Hematopoietic multipotent progenitor cell treated with erythropoietin and hydrocortisone succinate and interleukin-3 and kit ligand, for 15 days (in vitro differentiated cells): ENCODE results near the gene CCDC158.
"Not testable (repeated sequence)": the region's sequence is repeated elsewhere in the genome, so short reads cannot be mapped to it uniquely, and the experiment has no call there.

Source experiments
- DNase-seq: peaks from one replicate; pipeline ENCODE4 v3.0.0-alpha.2; 2015; ENCODE audit warnings: low spot score

Gene CCDC158

DNA sequence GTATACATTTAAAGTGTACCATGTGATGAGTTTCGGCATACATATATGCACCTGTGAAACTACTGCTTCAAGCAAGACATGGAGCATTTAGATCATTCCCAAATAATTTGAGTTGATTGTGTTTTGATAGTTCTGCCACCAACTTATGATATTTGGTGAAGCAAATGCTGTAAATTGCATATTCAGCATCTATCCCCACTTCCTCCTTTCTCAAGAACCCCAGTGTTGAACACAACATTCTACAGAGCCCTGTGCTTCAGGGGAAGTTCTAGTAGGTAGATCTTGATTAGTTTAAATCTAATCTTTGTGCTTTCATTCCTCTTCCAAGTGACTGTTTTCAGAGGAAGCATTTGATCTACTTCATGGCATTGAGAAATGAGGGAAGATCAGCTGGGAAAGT is 8.7 kb upstream of the CCDC158 start:
- DNase-seq: no peak

DNA sequence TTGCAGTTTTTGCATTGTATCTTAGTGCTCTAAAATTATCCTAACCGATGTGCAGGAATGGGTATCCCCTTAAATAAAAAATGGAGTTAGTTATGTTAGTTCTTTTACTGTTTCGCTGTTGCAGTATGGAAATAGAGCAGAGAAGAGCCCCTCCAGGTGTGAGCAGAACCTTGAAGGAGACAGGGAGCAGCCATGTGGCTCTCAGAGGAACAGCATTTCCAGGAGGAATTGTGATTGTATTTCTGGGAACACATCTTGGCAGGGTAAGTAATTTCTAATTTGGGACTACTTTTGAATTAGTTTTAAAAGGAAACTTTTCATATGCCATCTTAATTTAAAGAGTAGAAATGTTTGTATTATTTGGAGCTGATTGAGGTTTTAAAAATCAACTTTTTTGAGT is 5.3 kb upstream of the CCDC158 start:
- no peak for DNase-seq

DNA sequence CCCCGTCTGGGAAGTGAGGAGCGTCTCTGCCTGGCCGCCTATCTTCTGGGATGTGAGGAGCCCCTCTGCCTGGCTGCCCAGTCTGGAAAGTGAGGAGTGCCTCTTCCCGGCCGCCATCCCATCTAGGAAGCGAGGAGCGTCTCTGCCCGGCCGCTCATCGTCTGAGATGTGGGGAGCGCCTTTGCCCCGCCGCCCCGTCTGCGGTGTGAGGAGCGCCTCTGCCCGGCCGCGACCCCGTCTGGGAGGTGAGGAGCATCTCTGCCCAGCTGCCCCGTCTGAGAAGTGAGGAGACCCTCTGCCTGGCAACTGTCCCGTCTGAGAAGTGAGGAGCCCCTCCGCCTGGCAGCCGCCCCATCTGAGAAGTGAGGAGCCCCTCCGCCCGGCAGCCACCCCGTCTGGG is 2.2 kb upstream of the CCDC158 start:
- not testable (repeated sequence) for DNase-seq

DNA sequence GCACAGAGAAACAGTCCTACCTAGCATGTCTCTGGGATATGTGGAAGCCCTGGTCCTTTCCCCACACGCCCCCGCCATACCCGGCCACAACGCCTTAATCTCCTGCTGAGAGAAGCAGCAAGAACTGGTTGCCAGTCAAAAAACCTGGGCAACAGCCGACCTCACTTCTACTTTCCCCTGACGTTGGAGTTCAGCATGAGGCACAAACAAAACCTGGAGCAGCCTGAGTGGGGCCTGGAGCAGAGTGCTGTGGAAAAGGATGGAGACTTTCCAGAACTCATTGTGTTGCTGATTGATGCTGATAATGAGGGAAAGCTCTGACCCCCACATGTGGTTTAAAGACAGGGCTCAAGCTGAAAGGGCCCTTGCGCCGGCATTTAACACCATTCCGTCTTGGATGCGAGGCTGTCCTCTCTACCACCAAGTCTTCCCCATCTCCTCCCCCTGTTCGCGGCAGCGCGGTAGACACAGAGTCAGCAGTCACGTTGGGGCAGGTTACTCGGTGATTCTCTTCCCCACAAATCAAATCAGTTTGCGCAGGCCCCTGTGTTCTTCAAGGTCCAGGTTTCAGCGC is 666 bp downstream of the CCDC158 start:
- no peak for DNase-seq

DNA sequence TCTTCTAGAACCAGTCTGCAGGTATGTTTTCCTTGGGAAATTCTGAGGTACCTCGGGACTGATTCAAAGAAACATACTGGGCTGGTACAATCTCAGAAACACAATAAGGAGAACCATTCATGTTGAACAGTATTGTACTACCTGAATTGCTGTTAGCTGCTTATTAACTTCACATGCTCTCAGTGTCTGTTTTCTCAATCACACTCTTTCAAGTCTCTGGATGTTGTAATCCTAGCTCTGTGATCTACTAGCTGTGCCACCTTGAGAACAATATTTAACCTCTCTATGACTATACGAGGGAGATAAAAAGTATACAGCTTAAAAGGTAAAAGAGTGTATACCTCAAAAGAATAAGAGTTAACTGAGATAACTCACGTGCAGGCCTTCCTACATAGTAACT is 10.3 kb downstream of the CCDC158 start:
- no peak for DNase-seq

DNA sequence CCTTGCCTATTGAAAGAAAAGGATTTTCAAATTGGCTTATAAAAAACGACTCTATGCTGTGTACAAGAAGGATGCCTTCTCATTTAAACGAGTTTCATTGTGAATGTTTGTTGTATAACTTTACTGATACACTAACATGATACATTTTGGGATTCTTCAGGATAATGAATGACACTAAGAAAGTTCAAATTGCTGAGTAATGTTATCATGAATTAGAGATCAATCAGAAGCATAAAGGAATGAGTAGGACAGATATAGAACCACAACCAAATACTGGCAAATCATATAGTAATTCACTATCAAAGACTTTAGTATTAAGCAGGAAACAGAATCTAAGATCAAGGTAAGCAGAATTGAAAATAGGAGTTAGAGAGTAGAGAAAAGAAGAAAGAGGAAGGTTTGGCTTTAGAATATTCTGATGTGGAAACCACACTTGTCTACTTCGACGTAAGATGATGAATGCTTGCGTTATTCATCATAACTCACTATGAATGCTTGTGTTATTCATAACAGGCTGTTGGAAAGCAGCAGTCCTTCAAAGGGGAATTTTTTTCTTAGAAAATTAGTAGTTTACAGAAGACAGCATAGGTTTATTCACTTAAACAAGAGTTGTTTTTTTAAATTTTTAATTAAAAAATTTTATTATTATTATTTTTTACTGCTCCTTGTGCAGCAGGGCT is 13.4 kb downstream of the CCDC158 start:
- no peak for DNase-seq

DNA sequence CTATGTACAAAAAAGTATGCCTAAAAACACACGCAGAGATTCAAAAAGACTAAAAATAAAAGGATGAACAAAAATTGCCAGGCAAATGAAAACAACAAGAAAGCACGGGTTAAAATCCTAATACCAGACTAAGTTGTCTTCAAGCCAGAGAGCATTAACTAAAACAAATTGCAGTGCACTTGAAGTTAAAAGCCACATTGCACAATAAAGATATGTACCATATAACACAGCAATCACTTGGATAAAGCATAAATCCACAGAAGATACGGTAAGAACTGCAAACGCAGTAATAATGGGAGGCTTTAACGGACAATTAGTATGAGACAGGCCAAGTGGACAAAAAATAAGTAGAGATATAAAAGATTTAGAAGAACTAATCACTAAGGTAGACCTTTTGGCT is 14.9 kb downstream of the CCDC158 start:
- no peak for DNase-seq

DNA sequence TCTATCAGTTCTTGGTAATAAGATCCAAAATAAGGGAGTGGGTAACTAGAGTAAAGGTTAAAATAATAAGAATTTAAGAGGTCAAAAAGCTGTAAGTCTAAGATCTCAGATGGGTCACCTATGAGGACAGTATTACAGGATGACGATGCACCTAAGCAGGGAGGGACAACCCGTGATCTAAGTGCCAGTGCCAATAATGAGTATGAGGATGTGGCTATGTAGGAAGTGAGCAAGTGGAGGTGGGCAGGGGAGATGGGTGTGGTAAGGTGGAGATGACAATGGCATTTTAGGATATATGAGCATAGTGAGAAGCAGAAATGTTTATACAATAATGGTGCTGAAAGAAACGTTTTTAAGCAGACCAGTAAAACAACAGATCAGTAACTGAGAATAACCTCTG is 19.3 kb downstream of the CCDC158 start:
- no peak for DNase-seq

DNA sequence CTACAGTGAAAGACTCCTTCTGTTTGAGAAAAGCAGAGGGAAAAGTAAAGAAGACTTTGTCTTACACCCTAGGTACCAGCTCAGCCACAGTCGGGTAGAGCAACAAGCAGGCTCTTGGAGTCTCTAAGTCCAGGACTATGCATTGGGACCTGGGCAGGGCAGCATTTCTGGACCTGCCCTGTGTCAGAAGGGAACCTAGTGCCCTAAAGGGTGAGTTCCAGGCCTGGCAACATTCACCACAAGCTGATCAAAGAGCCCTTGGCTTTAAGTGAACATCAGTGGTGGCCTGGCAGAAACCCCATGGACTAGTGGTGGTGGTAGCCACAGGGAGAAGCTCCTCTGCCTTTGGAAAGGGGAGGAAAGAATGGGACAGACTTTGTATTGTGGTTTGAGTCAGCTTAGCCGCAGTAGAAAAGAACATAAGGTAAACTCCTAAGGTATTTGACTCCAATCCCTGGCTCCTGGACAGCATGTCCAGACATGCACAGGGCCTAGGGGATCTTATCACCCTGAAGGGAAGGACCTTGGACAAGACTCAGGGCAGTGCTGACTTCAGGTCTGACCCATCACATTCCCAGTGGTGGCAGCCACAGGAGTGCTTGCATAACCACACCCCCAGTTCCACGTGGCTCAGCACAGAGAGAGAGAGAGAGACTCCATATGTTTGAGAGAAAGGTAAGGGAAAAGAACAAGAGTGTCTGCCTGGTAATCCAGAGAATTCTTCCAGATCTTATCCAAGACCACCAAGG is 32.6 kb downstream of the CCDC158 start:
- DNase-seq: no peak

DNA sequence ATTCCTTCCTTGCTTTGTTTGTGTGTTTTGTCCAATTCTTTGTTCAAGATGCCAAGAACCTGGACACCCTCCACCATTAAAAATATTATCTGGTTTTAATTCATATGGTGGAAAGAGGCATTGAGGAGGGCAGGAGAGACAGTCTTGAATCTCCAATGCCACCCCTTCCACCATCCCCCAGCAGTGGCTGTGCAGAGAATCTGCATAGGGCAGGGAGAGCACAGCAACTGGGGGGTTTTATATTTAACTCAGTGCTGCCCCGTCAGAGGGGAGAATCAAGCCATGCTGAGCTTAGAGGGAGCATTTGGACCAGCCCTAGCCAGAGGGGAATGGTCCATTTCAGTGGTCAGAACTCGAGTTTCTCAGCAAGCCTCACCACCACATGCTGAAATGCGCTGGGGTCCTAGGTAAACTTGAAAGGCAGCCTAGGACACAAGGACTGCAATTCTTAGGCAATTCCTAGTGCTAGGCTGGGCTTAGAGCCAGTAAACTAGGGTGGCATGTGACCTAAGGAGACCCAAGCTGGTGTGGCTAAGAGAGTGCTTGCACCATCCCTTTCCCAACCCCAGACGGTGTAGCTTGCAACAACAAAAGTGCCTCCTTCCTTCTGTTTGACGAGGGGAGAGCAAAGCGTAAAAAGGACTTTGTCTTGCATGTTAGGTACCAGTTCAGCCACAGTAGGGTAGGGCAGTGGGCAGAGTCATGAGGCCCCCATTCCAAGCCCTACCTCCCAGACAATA is 34.2 kb downstream of the CCDC158 start:
- DNase-seq: no peak

DNA sequence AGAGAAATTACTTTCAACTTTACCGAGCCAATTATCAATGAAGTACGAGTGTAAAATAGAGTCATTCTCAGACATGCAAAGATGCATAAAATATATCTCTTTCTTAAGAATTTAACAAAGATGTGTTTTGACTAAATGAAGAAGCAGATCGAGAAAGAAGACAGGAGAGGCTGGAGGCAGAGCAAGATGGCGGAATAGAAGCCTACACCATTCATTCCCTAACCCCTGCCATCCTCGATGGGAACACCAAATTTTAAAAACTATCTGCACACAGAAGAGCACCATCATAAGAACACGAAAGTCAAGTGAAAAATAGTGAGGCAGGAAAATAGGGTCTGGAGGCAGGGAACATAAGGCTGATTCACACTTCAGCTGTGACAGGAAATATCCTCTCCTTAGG is 35.0 kb downstream of the CCDC158 start:
- DNase-seq: no peak

DNA sequence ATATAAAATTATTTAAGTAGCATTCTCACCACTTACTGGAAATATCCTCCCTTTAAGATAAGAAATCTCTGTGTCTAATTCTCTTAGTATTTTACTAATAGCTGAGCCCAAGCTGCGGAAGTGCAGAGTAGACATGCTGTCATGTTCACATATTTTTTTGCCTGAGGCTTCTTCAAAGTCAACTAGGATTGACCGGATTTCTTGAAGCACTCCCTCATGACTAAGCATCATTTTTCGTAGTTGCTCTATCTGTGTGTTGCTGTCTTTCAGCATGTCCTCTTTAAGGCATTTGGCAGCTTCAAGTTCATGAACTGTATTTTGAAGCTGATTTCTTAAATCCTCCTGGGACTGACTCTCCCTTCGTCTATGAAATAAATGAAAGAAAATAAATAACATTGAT is 36.9 kb downstream of the CCDC158 start:
- no peak for DNase-seq

DNA sequence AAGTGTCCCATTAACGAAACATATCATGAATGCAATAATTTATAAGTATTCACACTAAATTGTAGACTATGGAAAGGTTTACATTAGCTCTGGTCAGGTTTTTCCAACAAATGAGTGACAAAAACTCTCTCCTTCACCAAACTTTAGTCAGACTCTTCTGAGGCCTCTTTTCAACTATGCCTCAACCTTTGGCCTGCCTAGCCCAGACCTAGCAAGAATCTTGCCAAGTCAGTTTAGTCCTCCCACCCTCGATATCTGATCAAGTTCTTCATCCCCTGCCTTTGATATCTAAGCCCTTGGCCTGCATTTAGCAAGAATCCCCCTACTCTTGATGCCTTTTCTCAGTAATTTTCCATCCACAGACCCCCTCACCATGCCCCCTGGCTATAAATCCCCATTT is 37.9 kb downstream of the CCDC158 start:
- no peak for DNase-seq

DNA sequence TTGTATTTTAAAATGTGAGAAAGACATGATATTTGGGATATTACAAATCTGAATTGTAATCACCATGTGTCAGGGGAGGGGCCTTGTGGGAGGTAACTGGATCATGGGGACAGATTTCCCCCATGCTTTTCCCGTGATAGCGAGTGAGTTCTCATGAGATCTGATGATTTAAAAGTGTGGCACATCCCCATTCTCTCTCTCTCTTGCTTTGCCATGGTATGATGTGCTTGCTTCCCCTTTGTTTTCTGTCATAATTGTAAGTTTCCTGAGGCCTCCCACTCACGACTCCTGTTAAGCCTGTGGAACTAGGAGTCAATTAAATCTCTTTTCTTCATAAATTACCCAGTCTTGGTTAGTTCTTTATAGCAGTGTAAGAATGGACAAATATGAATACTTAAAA is 39.0 kb downstream of the CCDC158 start:
- no peak for DNase-seq

DNA sequence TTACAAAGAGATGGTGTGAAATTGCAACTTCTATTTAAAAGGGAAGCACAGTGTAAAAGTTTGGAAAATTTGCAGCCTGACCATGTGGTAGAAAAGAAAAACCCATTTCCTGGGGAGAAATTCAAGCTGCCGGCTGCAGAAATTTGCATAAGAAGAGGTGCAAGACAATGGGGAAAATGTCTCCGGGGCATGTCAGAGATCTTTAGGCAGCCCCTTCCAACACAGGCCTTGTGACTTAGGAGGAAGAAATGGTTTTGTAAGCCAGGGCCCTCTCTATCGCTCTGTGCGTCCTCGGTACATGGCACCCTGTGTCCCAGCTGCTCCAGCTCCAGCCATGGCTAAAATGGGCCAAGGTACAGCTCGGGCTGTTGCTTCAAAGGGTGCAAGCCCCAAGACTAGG is 40.4 kb downstream of the CCDC158 start:
- no peak for DNase-seq

DNA sequence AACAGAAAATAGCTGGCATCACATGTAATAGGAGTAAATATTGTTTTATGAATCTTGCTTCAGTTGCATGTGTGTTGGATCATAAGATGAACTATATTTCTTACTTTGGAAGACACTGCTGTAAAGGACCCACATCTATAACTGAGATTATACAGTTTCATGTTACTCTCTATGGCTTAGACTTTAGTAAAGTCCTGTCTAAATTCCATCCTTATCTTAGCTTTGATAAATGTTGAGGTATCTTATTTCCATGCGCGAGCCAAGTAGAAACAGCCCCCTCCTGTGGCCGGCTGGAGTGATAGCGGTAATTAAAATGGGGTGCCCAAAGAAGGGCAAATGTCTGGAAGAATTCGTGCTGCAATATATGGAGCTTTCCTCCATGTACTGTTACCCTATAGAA is 43.0 kb downstream of the CCDC158 start:
- peak; percentile 33 for DNase-seq

DNA sequence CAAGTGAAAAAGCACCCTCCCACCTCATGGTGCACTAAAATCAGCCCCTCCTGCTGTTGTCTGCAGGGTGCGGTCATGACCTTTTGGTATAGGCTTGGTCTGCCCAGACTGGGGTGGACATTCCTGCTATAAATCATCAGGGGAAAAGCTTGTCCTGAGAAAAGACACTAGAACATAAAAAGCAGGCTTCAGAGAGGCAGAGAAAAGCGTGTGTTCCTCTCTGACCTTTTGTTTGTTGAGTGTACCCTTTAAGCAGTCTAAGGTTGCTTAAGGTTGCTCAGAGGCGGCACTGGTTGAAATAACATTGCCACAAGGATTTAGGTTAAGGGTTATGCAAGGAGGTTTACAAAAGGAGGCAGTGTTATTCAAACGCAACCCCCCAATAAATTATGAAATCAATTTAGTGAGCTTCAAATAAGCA is 43.5 kb downstream of the CCDC158 start:
- DNase-seq: no peak

DNA sequence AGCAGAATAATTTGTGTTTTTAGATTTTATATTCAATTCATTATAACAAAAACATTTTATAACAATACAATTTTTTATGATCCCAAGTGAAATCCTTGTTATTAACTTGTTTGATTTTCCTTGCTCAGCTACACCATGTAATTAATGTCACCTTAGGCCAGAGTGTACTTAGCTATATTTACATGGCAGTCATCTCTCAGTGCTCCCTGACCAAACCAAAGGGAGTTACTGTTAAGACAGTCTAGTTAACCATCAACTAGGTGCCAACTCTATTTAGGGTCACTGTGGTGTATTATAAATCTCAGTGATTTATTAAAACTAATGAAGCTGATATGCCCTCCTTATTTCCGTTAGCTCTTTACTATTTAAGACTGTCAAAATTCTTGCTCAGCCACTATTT is 44.4 kb downstream of the CCDC158 start:
- DNase-seq: no peak

DNA sequence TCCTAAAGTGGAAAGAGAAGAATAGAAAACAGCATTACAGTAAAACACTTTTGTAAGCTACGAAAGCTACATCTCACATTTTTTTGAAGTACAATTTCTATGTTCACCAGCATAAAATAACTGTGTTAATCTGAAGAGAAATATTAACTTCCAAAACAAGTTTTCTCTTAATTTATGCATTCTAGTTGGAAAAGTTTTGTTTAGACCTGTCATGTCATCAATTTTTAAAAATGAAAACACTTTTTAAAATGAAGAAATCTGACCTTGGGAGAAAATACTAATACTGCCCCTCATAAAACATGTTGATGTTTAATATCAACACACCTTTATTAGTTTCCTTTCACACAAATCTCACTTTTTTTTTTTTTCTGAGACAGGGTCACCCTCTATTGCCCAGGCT is 45.2 kb downstream of the CCDC158 start:
- DNase-seq: no peak

DNA sequence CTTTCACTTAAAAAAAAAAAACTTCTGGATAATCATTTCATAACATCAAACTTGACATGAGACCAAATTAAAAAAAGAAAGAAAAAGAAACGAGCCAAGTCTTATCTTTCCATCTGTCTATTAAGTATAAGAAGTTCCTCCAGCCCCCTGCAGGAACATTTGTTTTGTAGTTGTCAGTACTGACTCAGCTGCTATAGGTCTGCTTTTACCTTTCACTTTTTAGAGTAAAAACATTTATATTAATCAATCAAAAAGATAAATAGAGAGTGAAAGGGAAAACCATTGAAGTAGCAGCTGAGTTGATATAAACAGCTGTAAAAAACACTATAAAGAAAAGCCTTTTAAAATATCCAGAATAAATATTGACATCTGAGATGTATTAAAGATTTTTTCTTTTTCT is 46.1 kb downstream of the CCDC158 start:
- DNase-seq: no peak

DNA sequence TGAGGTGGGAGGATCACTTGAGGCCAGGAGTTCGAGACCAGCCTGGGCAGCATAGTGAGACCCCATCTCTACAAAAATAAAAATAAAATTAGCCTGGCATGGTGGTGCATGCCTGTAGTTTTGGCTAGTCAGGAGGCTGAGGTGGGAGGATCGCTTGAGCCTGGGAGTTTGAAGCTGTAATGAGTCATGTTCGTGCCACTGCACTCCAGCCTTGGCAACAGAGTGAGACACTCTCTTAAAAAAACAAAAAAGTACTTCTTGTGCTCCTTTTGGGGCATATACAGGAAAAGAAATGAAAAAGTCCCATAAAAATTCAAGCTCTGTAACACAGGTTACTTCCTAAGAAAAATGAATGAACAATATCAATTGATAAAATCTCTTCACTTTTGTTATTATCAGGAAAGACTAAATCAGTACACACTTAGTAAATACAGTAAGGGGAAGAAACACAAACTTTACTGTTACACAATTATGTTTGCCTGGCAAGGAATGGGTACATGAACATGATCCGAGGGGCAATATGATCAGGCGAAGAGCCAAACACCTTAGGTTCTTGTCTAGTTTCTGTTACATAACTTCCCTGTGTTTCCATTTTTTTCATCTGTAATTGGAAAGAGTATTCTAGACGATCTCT is 46.9 kb downstream of the CCDC158 start:
- no peak for DNase-seq

DNA sequence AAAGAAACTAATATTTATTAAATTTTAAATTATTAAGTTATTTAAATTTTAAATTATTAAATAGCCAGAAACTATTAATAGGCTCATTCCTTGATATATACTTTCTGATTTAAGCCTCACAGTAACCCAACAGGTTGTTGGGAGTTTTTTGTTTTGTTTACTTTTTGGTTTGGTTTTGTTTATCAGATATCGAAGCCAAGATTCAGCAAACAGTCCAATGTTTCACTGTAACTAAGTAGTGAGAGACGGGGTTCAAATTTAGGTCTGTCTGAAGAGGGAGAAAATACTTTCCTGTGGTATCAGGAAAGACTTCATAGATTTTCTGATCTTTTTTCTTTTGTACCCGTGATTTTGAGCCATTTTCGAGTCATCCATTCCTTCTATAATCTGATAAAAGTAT is 54.2 kb downstream of the CCDC158 start:
- DNase-seq: no peak
